Measurements from ENCODE around the gene UNC79. TPM values are rescaled to one million over a fixed set of nuclear protein-coding genes. Genes with fewer than 3 reads are reported as not detected.

Gene UNC79
- total RNA-seq, 4 donors from 2014 or later: 0.13 to 0.16 (median 0.15) TPM; not detected in 1

DNA sequence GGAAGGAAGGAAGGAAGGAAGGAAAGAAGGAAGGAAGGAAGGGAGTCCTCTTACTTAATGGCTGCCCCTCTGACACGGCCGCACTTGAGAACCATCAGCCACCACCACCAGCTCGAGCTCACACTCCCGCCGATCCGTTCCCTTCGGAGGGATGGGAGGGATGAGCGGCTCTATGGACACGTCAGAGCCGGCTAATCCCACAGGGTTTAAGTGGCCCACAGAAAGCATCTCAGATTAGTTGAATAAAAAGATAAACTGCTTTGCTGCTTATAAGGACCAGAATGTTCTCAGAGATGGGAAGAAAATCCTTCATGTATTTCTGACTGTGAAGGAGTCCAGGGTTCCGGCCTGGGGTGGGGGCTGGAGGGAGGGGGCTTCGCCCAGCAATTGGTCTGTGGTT is 326.5 kb downstream of the UNC79 start:
- WGBS, 2 donors (ENCODE audit: low coverage in 1 of 2): 79% methylated on average over 6 of the region's 12 CpGs; no CpG with 5 or more reads in 1 of the 2 donors
- TF ChIP-seq, protein P1, sequence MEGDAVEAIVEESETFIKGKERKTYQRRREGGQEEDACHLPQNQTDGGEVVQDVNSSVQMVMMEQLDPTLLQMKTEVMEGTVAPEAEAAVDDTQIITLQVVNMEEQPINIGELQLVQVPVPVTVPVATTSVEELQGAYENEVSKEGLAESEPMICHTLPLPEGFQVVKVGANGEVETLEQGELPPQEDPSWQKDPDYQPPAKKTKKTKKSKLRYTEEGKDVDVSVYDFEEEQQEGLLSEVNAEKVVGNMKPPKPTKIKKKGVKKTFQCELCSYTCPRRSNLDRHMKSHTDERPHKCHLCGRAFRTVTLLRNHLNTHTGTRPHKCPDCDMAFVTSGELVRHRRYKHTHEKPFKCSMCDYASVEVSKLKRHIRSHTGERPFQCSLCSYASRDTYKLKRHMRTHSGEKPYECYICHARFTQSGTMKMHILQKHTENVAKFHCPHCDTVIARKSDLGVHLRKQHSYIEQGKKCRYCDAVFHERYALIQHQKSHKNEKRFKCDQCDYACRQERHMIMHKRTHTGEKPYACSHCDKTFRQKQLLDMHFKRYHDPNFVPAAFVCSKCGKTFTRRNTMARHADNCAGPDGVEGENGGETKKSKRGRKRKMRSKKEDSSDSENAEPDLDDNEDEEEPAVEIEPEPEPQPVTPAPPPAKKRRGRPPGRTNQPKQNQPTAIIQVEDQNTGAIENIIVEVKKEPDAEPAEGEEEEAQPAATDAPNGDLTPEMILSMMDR (IDR thresholded peaks at IDR 0.05): no peak
- TF ChIP-seq EP300 (IDR thresholded peaks at IDR 0.05): no peak
- TF ChIP-seq POLR2AphosphoS5 (IDR thresholded peaks at IDR 0.05): no peak
- no peak for TF ChIP-seq POLR2A (IDR thresholded peaks at IDR 0.05)
- no peaks in the 10 kb centered on the region for H3K9me3 ChIP-seq
- ATAC-seq: no peak
- H3K27ac ChIP-seq: peak overlapping the region in 3 of 4 donors; percentile 24 to 87 (median 37)
- no peak overlapping the region for H3K4me3 ChIP-seq
- H3K27me3 ChIP-seq: no peaks in the 10 kb centered on the region
- peaks cover 0 to 75% (median 16%) of the 10 kb centered on the region in 3 donors for H3K4me1 ChIP-seq
- no peaks in the 10 kb centered on the region for H3K36me3 ChIP-seq

Small RNA genes within 50 kb of the gene (small RNA-seq; reads per million reads assigned to genes)
- 0 reads per million in 4 donors for gene RF00019
- gene RF02271: 0 reads per million in 4 donors
- gene RNU6-1258P: 0 reads per million in 4 donors

Other genes starting within 250 kb of the UNC79 start
- gene MOAP1, start 246.0 kb upstream of the UNC79 start, total RNA-seq: 10 to 100 TPM; 70.1 to 80.6 (median 72.6) TPM
- 10 to 100 TPM in 3 of 4 donors, 1 to 10 TPM in 1; 8.7 to 16.8 (median 12.9) TPM for gene LYSET, start 245.6 kb upstream of the UNC79 start, total RNA-seq
- gene GON7, start 223.9 kb upstream of the UNC79 start, total RNA-seq: 10 to 100 TPM; 10.5 to 20.4 (median 14.7) TPM
- gene UBR7, start 223.7 kb upstream of the UNC79 start, total RNA-seq: 10 to 100 TPM; 22.6 to 37.4 (median 27.9) TPM
- 10 to 100 TPM; 29.9 to 35.6 (median 33.0) TPM for gene BTBD7, start 97.9 kb upstream of the UNC79 start, total RNA-seq
- gene COX8C, start 83.8 kb upstream of the UNC79 start, total RNA-seq: not detected